Keratinocyte (primary cell): ENCODE measurements around the gene NDUFA11. TPM values are rescaled to one million over a fixed set of nuclear protein-coding genes. Genes with fewer than 3 reads are reported as not detected.

Experiments
- DNase-seq: peaks from one replicate; pipeline ENCODE4 v3.0.0-alpha.2; 2011; ENCODE audit warnings: low read depth, missing footprints, low spot score
- FAIRE-seq: peaks from 2 replicates; lab custom pipeline; 2011; peaks lifted over from hg19 to GRCh38; lab: Jason Lieb, UNC
- H2AFZ ChIP-seq: 2 replicates; pipeline ENCODE4 v1.6.0; 2012; ENCODE audit warnings: low read length, control low read depth, inconsistent platforms; ENCODE audit not compliant: control insufficient read depth
- H3K27ac ChIP-seq: 2 replicates; pipeline ENCODE4 v1.5.1; 2011; ENCODE audit warnings: low read length; ENCODE audit not compliant: control insufficient read depth, insufficient read depth
- H3K27me3 ChIP-seq: 3 replicates; pipeline ENCODE4 v1.6.0; 2011; ENCODE audit warnings: low read length; ENCODE audit not compliant: control insufficient read depth, insufficient read depth; ENCODE audit errors: extremely low read depth
- H3K36me3 ChIP-seq, 2 experiments: 2 replicates in 1 of 2; 3 replicates in 1 of 2; pipeline ENCODE4 v1.5.1; 2011; ENCODE audit warnings: low read length in 2 of 2, mild to moderate bottlenecking in 1 of 2; ENCODE audit not compliant: control insufficient read depth in 2 of 2, insufficient read depth in 2 of 2; ENCODE audit errors: extremely low read depth in 1 of 2
- H3K4me1 ChIP-seq: 3 replicates; pipeline ENCODE4 v1.5.1; 2011; ENCODE audit warnings: low read length; ENCODE audit not compliant: control insufficient read depth, insufficient read depth; ENCODE audit errors: extremely low read depth
- H3K4me2 ChIP-seq: 3 replicates; pipeline ENCODE4 v1.6.0; 2011; ENCODE audit warnings: low read depth, low read length; ENCODE audit not compliant: control insufficient read depth, insufficient read depth; ENCODE audit errors: extremely low read depth
- H3K4me3 ChIP-seq, 3 experiments: fragments of 200-600 bp in 1 of 3; sonication (generic) in 1 of 3; 2 replicates in 2 of 3; 3 replicates in 1 of 3; pipeline ENCODE4 v1.5.1; 2011 to 2016; ENCODE audit warnings: low read length in 3 of 3, mild to moderate bottlenecking in 3 of 3, control low read depth in 2 of 3, inconsistent platforms in 1 of 3, low read depth in 1 of 3, mixed read lengths in 1 of 3, mixed run types in 1 of 3, moderate library complexity in 1 of 3; ENCODE audit not compliant: control insufficient read depth in 2 of 3, insufficient read depth in 2 of 3; ENCODE audit errors: extremely low read depth in 1 of 3
- H3K79me2 ChIP-seq: 2 replicates; pipeline ENCODE4 v1.6.0; 2012; ENCODE audit warnings: low read length; ENCODE audit not compliant: control insufficient read depth, insufficient read depth
- H3K9ac ChIP-seq: 3 replicates; pipeline ENCODE4 v1.6.0; 2011; ENCODE audit warnings: low read length; ENCODE audit not compliant: control insufficient read depth, insufficient read depth; ENCODE audit errors: extremely low read depth
- H3K9me1 ChIP-seq: 3 replicates; pipeline ENCODE4 v1.6.0; 2011; ENCODE audit warnings: low read length; ENCODE audit not compliant: control insufficient read depth, insufficient read depth; ENCODE audit errors: extremely low read depth
- H3K9me3 ChIP-seq: 2 replicates; pipeline ENCODE4 v1.5.1; 2012; ENCODE audit warnings: low read depth, low read length; ENCODE audit not compliant: control insufficient read depth
- H4K20me1 ChIP-seq: 3 replicates; pipeline ENCODE4 v1.6.0; 2011; ENCODE audit warnings: low read length; ENCODE audit not compliant: control insufficient read depth, insufficient read depth; ENCODE audit errors: extremely low read depth
- EZH2 ChIP-seq: IDR thresholded peaks from one replicate; pipeline ENCODE4 v1.6.1; 2012; ENCODE audit warnings: inconsistent platforms, mild to moderate bottlenecking, low read length, moderate library complexity
- dilution Hi-C: fragments of 300-500 bp; cut with MboI; formaldehyde crosslinking; loops from one replicate; pipeline ENCODE4 v1.7.0; 2020; ENCODE audit warnings: low sequenced_read_pairs; ENCODE audit not compliant: extremely low pct_ligation_motif_present
- polyA plus RNA-seq, 5 experiments: library from polyadenylated mRNA; depleted of rRNA in 3 of 5; stranded (reverse) in 3 of 5; stranded (forward) in 1 of 5; unstranded in 1 of 5; fragments of >200 nt; gene quantifications; 1 replicate in 1 of 5; 2 replicates in 3 of 5; 3 replicates in 1 of 5; pipeline versions ENCODE4 v1.2.1 to v1.2.3, GENCODE V29; 2011 to 2012; ENCODE audit warnings: missing spikeins in 2 of 5, low read depth in 1 of 5, low replicate concordance in 1 of 5
- TF ChIP-seq, protein P1 (sequence below), 3 experiments: IDR thresholded peaks in 1 of 3; conservative IDR thresholded peaks in 1 of 3; optimal IDR thresholded peaks in 1 of 3; 2 replicates in 2 of 3; 3 replicates in 1 of 3; pipeline versions ENCODE3 to v1.5.1; 2011; ENCODE audit warnings: low read length in 3 of 3, mild to moderate bottlenecking in 3 of 3, moderate library complexity in 2 of 3, control low read depth in 1 of 3, inconsistent platforms in 1 of 3; ENCODE audit not compliant: insufficient read depth in 2 of 3; ENCODE audit errors: extremely low read depth in 1 of 3

NDUFA11 gene
- polyA plus RNA-seq, 1 donor (not counting 4 experiments of a cell fraction or from before 2014, with no cell fraction given), result 122 TPM

GRCh38 chr19:5880196-5880595, 23.4 kb downstream of the NDUFA11 start:
- dilution Hi-C loops, result no loop called here

DNA sequence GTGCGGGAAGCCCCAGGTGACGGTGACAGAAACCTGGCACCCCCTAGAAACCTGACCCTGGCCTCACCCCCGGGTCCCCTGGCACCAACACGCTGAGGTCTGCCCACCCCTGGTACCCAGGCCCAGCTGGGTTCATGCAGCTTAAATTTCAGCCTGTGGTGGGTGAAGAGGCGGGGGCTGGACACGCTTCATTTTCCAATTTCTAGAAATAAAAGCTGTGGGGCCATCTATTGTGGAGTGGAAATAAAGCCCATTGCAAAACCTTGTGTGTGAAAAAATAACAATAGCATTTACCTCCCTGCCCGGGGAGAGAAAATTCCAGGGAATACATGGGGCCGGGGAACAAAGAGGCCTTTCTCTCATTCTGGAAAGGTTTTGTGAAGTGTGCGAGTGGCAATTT, 25.7 kb downstream of the NDUFA11 start:
- TF ChIP-seq, protein P1, sequence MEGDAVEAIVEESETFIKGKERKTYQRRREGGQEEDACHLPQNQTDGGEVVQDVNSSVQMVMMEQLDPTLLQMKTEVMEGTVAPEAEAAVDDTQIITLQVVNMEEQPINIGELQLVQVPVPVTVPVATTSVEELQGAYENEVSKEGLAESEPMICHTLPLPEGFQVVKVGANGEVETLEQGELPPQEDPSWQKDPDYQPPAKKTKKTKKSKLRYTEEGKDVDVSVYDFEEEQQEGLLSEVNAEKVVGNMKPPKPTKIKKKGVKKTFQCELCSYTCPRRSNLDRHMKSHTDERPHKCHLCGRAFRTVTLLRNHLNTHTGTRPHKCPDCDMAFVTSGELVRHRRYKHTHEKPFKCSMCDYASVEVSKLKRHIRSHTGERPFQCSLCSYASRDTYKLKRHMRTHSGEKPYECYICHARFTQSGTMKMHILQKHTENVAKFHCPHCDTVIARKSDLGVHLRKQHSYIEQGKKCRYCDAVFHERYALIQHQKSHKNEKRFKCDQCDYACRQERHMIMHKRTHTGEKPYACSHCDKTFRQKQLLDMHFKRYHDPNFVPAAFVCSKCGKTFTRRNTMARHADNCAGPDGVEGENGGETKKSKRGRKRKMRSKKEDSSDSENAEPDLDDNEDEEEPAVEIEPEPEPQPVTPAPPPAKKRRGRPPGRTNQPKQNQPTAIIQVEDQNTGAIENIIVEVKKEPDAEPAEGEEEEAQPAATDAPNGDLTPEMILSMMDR (optimal IDR thresholded peaks at IDR 0.05 in 1 of 3, IDR thresholded peaks at IDR 0.05 in 1 of 3, conservative IDR thresholded peaks at IDR 0.05 in 1 of 3; ENCODE audit: extremely low read depth in 1 of 3, insufficient read depth in 2 of 3, low read length in 3 of 3), result no peak
- no peak for TF ChIP-seq EZH2
- no peak overlapping the region for H3K27ac ChIP-seq
- H3K9me3 ChIP-seq, result no peaks in the 10 kb centered on the region
- FAIRE-seq, result no peak
- dilution Hi-C loops, result no loop called here
- peaks cover 9% of the 10 kb centered on the region for H3K27me3 ChIP-seq
- H2AFZ ChIP-seq, result no peak overlapping the region
- peaks cover 12% of the 10 kb centered on the region for H3K4me1 ChIP-seq
- H3K4me3 ChIP-seq, result no peak overlapping the region
- no peaks in the 10 kb centered on the region for H3K36me3 ChIP-seq
- no peak overlapping the region for H3K4me2 ChIP-seq
- H3K79me2 ChIP-seq, result no peaks in the 10 kb centered on the region
- no peak overlapping the region for H3K9ac ChIP-seq
- H3K9me1 ChIP-seq, result no peaks in the 10 kb centered on the region
- no peak for DNase-seq
- H4K20me1 ChIP-seq, result no peaks in the 10 kb centered on the region

More at GRCh38 chr19:5880196-5880595, 23.4 kb downstream of the NDUFA11 start:
- Histone ChIP-seq H3K9ac (no peak overlapping the region), H3K9me1 (no peaks in the 10 kb centered on the region), H3K27ac (no peak overlapping the region), H3K27me3 (peaks cover 9% of the 10 kb centered on the region), H3K36me3 (no peaks in the 10 kb centered on the region), H3K4me3 (no peak overlapping the region), H3K4me1 (peaks cover 11% of the 10 kb centered on the region), H2AFZ (no peak overlapping the region), H3K79me2 (no peaks in the 10 kb centered on the region), H3K9me3 (no peaks in the 10 kb centered on the region), H4K20me1 (no peaks in the 10 kb centered on the region), H3K4me2 (no peak overlapping the region)
- DNase-seq (no peak), FAIRE-seq (no peak)
- TF ChIP-seq, protein P1 (optimal IDR thresholded peaks at IDR 0.05 in 1 of 3, IDR thresholded peaks at IDR 0.05 in 1 of 3, conservative IDR thresholded peaks at IDR 0.05 in 1 of 3; ENCODE audit: extremely low read depth in 1 of 3, insufficient read depth in 2 of 3, low read length in 3 of 3), result no peak
- TF ChIP-seq EZH2, result no peak
